HEK293 (cell line): ENCODE measurements around the gene RNF224.

Experiments used
- BCL11A ChIP-seq: fragments of 450-650 bp; formaldehyde crosslinking; IDR thresholded peaks from 2 replicates; pipeline ENCODE4 v1.5.1; 2016; ENCODE audit warnings: low read depth, missing biosample characterization, missing genetic modification characterization
- CTCF ChIP-seq: fragments of 450-650 bp; formaldehyde crosslinking; IDR thresholded peaks from 2 replicates; pipeline ENCODE4 v1.5.1; 2016; ENCODE audit warnings: missing biosample characterization, missing genetic modification characterization
- SP3 ChIP-seq: fragments of 450-650 bp; formaldehyde crosslinking; IDR thresholded peaks from 2 replicates; pipeline ENCODE4 v1.5.1; 2016; ENCODE audit warnings: missing biosample characterization, missing genetic modification characterization
- SP7 ChIP-seq: fragments of 450-650 bp; formaldehyde crosslinking; IDR thresholded peaks from 2 replicates; pipeline ENCODE4 v1.5.1; 2016; ENCODE audit warnings: missing biosample characterization, missing genetic modification characterization
- ZFP37 ChIP-seq: fragments of 450-650 bp; formaldehyde crosslinking; IDR thresholded peaks from 2 replicates; pipeline ENCODE4 v1.5.1; 2016; ENCODE audit warnings: missing biosample characterization, missing genetic modification characterization
- ZNF677 ChIP-seq: fragments of 450-650 bp; IDR thresholded peaks from 2 replicates; pipeline ENCODE4 v1.5.0; 2018; ENCODE audit warnings: missing biosample characterization, mild to moderate bottlenecking, missing genetic modification characterization, moderate library complexity
- TF ChIP-seq, protein P1 (sequence below): fragments of 450-650 bp; formaldehyde crosslinking; IDR thresholded peaks from 2 replicates; pipeline ENCODE4 v1.5.1; 2016; ENCODE audit warnings: missing biosample characterization, missing genetic modification characterization, borderline replicate concordance
- TF ChIP-seq, protein P2 (sequence below): fragments of 450-650 bp; formaldehyde crosslinking; IDR thresholded peaks from 2 replicates; pipeline ENCODE4 v1.5.1; 2016; ENCODE audit warnings: missing biosample characterization, missing genetic modification characterization
- TF ChIP-seq, protein P3 (sequence below): fragments of 450-650 bp; formaldehyde crosslinking; IDR thresholded peaks from 2 replicates; pipeline ENCODE4 v1.5.1; 2017; ENCODE audit warnings: missing biosample characterization, missing genetic modification characterization

DNA sequence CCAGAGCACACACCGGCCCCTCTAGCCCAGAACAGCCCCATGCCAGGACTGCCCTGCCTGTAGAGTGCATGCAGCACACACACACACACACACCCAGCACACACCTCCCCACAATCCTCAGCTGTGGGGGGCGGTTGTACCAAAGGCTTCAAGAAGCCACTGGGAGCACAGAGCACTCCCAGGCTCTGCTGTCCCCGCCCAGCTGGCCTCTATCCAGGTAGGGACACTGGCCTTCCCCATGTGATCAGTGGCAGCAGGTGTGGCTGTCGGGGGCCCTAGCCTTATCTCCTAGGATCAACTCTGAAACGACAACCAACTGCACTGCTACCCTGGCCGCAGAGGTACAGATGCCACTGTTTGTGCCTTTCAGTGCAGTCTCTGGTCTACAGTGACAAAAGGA is 40.9 kb upstream of the RNF224 start:
- TF ChIP-seq, protein P1, sequence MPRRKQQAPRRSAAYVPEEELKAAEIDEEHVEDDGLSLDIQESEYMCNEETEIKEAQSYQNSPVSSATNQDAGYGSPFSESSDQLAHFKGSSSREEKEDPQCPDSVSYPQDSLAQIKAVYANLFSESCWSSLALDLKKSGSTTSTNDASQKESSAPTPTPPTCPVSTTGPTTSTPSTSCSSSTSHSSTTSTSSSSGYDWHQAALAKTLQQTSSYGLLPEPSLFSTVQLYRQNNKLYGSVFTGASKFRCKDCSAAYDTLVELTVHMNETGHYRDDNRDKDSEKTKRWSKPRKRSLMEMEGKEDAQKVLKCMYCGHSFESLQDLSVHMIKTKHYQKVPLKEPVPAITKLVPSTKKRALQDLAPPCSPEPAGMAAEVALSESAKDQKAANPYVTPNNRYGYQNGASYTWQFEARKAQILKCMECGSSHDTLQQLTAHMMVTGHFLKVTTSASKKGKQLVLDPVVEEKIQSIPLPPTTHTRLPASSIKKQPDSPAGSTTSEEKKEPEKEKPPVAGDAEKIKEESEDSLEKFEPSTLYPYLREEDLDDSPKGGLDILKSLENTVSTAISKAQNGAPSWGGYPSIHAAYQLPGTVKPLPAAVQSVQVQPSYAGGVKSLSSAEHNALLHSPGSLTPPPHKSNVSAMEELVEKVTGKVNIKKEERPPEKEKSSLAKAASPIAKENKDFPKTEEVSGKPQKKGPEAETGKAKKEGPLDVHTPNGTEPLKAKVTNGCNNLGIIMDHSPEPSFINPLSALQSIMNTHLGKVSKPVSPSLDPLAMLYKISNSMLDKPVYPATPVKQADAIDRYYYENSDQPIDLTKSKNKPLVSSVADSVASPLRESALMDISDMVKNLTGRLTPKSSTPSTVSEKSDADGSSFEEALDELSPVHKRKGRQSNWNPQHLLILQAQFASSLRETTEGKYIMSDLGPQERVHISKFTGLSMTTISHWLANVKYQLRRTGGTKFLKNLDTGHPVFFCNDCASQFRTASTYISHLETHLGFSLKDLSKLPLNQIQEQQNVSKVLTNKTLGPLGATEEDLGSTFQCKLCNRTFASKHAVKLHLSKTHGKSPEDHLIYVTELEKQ (tag by site-specific recombination): no peak
- TF ChIP-seq CTCF (tag by site-specific recombination) (no peak), SP7 (no peak), SP3 (tag by site-specific recombination) (no peak), ZNF677 (tag by site-specific recombination) (no peak), BCL11A (tag by site-specific recombination) (no peak), ZFP37 (tag by site-specific recombination) (no peak)
- TF ChIP-seq, protein P2, sequence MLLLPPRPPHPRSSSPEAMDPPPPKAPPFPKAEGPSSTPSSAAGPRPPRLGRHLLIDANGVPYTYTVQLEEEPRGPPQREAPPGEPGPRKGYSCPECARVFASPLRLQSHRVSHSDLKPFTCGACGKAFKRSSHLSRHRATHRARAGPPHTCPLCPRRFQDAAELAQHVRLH (tag by site-specific recombination): no peak
- TF ChIP-seq, protein P3, sequence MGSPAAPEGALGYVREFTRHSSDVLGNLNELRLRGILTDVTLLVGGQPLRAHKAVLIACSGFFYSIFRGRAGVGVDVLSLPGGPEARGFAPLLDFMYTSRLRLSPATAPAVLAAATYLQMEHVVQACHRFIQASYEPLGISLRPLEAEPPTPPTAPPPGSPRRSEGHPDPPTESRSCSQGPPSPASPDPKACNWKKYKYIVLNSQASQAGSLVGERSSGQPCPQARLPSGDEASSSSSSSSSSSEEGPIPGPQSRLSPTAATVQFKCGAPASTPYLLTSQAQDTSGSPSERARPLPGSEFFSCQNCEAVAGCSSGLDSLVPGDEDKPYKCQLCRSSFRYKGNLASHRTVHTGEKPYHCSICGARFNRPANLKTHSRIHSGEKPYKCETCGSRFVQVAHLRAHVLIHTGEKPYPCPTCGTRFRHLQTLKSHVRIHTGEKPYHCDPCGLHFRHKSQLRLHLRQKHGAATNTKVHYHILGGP (tag by site-specific recombination): no peak
